Measurements from ENCODE around the gene EOGT.

The EOGT gene

GRCh38 chr3:69009559-69010410 lies 3.7 kb downstream of the EOGT start:
- no peak for DNase-seq (ENCODE audit: low read depth in 1 of 2, low spot score in 1 of 2)

GRCh38 chr3:69008980-69009379 lies 4.5 kb downstream of the EOGT start:
- no peak for DNase-seq (ENCODE audit: low read depth in 1 of 2, low spot score in 1 of 2)

GRCh38 chr3:69005791-69006482 lies 7.5 kb downstream of the EOGT start:
- DNase-seq (ENCODE audit: low read depth in 1 of 2, low spot score in 1 of 2): no peak

GRCh38 chr3:69005071-69005790 lies 8.3 kb downstream of the EOGT start:
- no peak for DNase-seq (ENCODE audit: low read depth in 1 of 2, low spot score in 1 of 2)

- no peak for DNase-seq (ENCODE audit: low read depth in 1 of 2, low spot score in 1 of 2)
These were observed 9.3 kb downstream of the EOGT start for GRCh38 chr3:69004138-69004537.

GRCh38 chr3:68999605-69000004 lies 13.9 kb downstream of the EOGT start:
- DNase-seq (ENCODE audit: low read depth in 1 of 2, low spot score in 1 of 2): no peak

- DNase-seq (ENCODE audit: low read depth in 1 of 2, low spot score in 1 of 2): no peak
These were observed 14.3 kb downstream of the EOGT start for GRCh38 chr3:68999158-68999557.

- no peak for DNase-seq (ENCODE audit: low read depth in 1 of 2, low spot score in 1 of 2)
These were observed 15.6 kb downstream of the EOGT start for GRCh38 chr3:68997887-68998286.

GRCh38 chr3:68996356-68996995 lies 17.0 kb downstream of the EOGT start:
- no peak for DNase-seq (ENCODE audit: low read depth in 1 of 2, low spot score in 1 of 2)

GRCh38 chr3:68988740-68989139 lies 24.7 kb downstream of the EOGT start:
- DNase-seq (ENCODE audit: low read depth in 1 of 2, low spot score in 1 of 2): no peak

- DNase-seq (ENCODE audit: low read depth in 1 of 2, low spot score in 1 of 2): no peak
These were observed 26.2 kb downstream of the EOGT start for GRCh38 chr3:68987322-68987721.

GRCh38 chr3:68986496-68987208 lies 26.8 kb downstream of the EOGT start:
- no peak for DNase-seq (ENCODE audit: low read depth in 1 of 2, low spot score in 1 of 2)

GRCh38 chr3:68985146-68985790 lies 28.2 kb downstream of the EOGT start:
- no peak for DNase-seq (ENCODE audit: low read depth in 1 of 2, low spot score in 1 of 2)

GRCh38 chr3:68984011-68984530 lies 29.4 kb downstream of the EOGT start:
- DNase-seq (ENCODE audit: low read depth in 1 of 2, low spot score in 1 of 2): no peak

GRCh38 chr3:68977486-68978167 lies 35.9 kb downstream of the EOGT start:
- no peak for DNase-seq (ENCODE audit: low read depth in 1 of 2, low spot score in 1 of 2)

- no peak for DNase-seq (ENCODE audit: low read depth in 1 of 2, low spot score in 1 of 2)
These were observed 38.8 kb downstream of the EOGT start for GRCh38 chr3:68974711-68975110.

GRCh38 chr3:68973639-68974038 lies 39.8 kb downstream of the EOGT start:
- DNase-seq (ENCODE audit: low read depth in 1 of 2, low spot score in 1 of 2): no peak

GRCh38 chr3:68972358-68972979 lies 41.0 kb downstream of the EOGT start:
- no peak for DNase-seq (ENCODE audit: low read depth in 1 of 2, low spot score in 1 of 2)

- DNase-seq (ENCODE audit: low read depth in 1 of 2, low spot score in 1 of 2): no peak
These were observed 48.8 kb downstream of the EOGT start for GRCh38 chr3:68964694-68965093.

All from activated T-helper 1 cell treated with anti-CD3 and anti-CD28 coated beads, Interleukin-2, amount 50 U/mL, for 16 hours (primary cell).